GM13977 (cell line): ENCODE data around the gene B3GALNT2.
"Not testable (repeated sequence)": the region's sequence is repeated elsewhere in the genome, so short reads cannot be mapped to it uniquely, and the experiment has no call there.

Experiments used
- DNase-seq: peaks from one replicate; pipeline ENCODE4 v3.0.0; 2012; ENCODE audit warnings: low spot score
- in situ Hi-C: fragments of 300-500 bp; cut with MboI; formaldehyde crosslinking; loops from one replicate; pipeline ENCODE4 v1.12.0; 2022; ENCODE audit warnings: low sequenced_read_pairs, low pct_unique_long_range_greater_than_20kb, mixed read lengths, inconsistent platforms; ENCODE audit not compliant: unreplicated experiment
- TF ChIP-seq, protein P1 (sequence below): IDR thresholded peaks from 2 replicates; pipeline ENCODE4 v1.5.1; 2012; ENCODE audit warnings: mild to moderate bottlenecking, control low read depth; ENCODE audit not compliant: insufficient read depth; ENCODE audit errors: extremely low read depth, missing control alignments

B3GALNT2 gene

DNA sequence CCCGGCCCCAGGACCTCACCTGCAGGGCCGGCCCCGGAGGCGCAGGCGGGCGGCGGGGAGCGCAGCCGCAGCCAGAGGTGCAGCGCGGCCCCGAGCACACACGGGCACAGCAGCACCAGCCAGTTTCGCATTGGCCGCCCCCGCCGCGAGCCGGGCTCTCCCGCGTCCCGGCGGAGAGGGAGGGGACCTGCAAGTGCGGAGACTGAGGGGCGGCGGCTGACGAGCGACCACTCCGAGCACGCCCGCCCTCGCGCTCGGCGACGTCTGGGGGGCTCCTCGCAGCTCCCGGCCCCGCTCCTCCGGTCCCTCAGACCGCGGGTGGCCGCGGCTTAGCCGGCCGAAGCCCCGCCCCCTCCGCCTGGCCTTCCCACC lies at the start of gene B3GALNT2:
Gene B3GALNT2 (minus strand): TSS at position 331 of the 372 bp plus-strand sequence. CDS start 200 bp downstream, at position 131.
- no peak for DNase-seq
- in situ Hi-C loops: loop anchor here (25.0 kb wide), 1 partner anchor 458 kb away; no protein-coding TSS in a partner anchor
- TF ChIP-seq, protein P1, sequence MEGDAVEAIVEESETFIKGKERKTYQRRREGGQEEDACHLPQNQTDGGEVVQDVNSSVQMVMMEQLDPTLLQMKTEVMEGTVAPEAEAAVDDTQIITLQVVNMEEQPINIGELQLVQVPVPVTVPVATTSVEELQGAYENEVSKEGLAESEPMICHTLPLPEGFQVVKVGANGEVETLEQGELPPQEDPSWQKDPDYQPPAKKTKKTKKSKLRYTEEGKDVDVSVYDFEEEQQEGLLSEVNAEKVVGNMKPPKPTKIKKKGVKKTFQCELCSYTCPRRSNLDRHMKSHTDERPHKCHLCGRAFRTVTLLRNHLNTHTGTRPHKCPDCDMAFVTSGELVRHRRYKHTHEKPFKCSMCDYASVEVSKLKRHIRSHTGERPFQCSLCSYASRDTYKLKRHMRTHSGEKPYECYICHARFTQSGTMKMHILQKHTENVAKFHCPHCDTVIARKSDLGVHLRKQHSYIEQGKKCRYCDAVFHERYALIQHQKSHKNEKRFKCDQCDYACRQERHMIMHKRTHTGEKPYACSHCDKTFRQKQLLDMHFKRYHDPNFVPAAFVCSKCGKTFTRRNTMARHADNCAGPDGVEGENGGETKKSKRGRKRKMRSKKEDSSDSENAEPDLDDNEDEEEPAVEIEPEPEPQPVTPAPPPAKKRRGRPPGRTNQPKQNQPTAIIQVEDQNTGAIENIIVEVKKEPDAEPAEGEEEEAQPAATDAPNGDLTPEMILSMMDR: no peak

DNA sequence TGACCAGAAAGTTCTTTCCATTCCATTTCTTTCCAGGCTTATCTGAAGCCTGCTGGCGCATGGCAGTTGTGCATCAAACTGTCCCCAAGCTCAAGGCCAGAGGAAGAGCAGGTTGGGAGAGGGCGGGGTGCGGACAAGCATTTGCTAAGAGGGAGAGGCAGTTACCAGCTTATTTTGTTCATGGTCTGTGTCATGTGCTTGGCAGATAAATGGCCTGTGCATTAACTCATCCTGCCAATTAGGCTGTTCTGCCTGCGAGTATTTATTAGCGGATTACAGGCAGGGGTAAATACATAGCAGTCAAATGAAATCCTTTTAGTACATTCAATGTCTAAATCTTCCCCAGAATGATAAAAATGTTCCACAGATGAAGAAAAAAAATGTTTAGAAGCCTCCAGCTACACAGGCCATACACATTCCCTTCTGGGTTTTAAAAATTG lies 48.9 kb upstream of the B3GALNT2 start:
- TF ChIP-seq, protein P1: no peak
- no peak for DNase-seq
- in situ Hi-C loops: no loop called here

DNA sequence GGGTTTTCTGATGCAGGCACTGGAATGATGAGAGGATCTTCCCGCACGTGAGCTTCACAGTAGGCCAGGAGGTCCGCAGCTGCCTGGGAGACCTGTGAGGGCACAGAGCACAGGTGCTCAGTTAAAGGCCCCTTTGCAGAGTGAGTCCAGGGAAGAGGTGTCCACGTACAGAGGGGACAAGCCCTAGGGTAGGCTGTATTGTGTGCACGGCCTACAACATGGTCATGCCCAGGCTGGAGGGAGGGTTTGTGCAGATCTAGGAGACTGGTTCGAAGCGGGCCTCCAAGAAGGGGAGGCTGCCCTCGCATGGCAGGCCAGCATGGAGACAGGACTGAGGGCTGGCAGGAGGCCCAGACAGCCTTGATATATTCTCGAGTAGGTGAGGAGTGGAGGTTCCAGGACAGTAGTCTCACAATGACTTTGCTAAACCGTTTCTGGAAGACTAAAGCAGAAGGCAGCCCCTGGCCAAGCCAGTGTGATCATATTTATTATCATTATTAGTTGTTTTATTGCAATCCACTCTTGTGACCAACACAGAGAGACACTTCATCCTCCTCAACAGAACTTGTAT lies 48.0 kb upstream of the B3GALNT2 start:
- TF ChIP-seq, protein P1: no peak
- DNase-seq: no peak

DNA sequence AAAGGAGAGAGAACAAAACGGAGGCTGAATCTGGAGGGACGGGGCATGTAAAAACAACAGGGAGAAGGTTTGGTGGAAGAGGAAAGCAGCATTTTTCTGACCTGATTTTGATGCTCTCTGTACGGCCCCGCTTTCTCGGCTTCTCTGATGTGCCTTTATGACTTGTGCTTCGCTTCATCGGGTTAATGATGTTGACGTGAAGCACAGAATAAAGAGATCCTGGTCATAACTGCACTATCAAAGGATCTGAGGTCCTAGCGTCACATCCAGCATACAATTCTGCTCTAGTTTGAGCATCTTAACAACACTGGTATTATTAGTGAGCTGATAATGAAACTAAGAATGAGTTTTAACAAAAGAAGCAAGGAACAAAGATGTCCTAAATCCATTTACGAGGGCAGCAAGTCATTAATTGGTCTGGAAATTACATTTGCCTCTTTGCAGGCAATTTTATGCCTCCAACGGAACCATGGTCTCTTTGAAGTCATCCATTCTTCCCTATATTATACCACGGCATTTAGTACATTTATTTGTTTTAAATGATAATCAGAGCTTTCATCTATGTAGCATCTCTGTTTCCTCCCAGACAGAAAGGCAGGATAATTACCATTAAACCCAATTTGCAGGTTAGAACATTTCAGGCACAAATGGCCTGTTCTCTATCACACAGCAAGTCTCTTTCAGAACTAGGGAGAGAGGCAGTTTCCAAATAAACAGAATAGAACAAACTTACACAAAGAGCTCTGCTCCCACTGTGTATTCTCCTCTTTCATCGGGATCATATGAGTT lies 45.3 kb upstream of the B3GALNT2 start:
- TF ChIP-seq, protein P1: no peak
- DNase-seq: no peak
- in situ Hi-C loops: no loop called here

More for the DNA sequence above, 48.0 kb upstream of the B3GALNT2 start:
- in situ Hi-C loops: no loop called here

DNA sequence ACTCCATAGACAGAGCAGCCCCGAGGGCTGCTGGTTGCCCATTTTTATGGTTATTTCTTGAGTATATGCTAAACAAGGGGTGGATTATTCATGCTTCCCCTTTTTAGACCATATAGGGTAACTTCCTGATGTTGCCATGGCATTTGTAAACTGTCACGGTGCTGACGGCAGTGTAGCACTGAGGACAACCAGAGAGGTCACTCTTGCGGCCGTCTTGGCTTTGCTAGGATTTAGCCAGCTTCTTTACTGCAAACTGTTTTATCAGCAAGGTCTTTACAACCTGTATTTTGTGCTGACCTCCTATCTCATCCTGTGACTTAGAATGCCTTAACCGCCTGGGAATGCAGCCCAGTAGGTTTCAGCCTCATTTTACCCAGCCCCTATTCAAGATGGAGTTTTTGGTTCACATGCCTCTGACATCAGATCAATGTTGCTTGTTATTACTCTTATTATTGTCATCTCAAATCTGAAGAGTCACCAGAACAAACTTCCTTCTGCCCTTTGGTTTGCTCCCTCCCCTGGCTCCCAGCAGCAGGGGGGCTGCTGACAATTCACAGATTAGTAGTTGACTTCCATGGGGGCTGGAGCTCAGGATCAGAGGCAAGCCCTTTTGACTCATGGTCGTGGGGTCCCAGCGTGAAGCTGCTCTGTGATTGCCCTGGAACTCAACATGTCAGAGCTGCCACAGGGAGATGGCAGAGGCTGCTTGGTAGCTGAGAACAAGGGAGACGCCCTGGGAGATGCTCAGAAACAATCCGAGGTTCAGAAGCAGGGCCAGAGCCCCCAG lies 42.3 kb upstream of the B3GALNT2 start:
- DNase-seq, in situ Hi-C loops: not testable (repeated sequence)

DNA sequence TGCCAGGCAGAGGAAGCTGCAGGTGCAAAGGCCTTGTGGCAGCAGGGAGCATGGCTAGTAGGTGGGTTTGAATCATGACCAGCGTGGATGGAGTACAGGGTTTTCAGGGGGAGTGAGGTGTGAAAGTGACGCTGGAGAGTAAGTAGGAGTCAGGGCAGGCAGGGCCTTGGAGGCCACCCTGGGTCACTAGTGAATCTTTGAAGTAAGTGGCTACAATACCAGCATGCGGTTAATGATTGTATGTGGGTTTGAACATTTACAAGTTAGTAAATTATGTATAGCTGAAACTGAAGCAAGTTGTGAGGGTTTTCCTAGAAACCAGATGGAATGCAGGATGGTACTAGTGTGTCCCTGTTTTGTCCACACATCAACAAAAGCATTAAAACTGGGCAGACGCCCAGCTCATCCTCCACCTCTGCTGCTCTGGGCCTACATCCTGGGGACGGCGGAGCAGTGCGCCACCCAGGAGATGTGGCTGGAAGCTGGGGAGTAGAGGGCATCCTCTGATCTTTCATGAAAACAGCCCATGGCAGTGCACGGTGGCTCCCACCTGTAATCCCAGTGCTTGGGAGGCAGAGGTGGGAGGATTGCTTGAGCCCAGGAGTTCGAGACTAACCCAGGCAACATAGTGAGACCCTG lies 41.2 kb upstream of the B3GALNT2 start:
- in situ Hi-C loops: no loop called here
- no peak for DNase-seq
- TF ChIP-seq, protein P1: no peak

DNA sequence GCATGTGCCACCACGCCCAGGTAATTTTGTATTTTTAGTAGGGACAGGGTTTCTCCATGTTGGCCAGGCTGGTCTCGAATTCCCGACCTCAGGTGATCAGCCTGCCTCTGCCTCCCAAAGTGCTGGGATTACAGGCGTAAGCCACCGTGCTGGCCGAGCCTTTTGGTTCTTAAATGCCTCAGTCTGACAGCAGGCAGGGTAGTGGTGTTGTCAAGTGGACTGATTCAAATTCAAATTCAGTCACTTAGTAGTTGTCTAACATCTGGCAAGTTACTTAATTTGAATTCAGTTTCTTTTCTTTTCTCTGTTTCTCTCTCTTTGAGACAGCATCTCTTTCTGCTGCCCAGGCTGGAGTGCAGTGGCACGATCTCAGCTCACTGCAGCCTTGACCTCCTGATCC lies 38.6 kb upstream of the B3GALNT2 start:
- in situ Hi-C loops, DNase-seq: not testable (repeated sequence)
